ENCODE results near the gene MINDY2.

DNA sequence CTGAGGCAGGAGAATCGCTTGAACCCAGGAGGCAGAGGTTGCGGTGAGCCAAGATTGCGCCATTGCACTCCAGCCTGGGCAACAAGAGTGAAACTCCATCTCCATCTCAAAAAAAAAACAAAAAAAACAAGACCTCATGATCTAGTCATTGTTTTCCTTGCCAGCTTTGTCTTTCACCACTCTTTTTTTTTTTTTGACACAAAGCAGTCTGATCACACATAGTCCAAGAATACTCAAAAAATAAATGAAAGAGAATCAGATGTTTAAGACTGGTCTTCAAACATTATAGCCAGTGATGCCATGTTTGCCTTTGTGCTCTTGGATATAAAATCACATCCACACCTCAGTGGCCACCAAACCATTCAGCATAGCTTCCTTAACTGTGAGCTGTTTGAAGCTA is 15.8 kb upstream of the MINDY2 start:
- TF ChIP-seq, protein P1, sequence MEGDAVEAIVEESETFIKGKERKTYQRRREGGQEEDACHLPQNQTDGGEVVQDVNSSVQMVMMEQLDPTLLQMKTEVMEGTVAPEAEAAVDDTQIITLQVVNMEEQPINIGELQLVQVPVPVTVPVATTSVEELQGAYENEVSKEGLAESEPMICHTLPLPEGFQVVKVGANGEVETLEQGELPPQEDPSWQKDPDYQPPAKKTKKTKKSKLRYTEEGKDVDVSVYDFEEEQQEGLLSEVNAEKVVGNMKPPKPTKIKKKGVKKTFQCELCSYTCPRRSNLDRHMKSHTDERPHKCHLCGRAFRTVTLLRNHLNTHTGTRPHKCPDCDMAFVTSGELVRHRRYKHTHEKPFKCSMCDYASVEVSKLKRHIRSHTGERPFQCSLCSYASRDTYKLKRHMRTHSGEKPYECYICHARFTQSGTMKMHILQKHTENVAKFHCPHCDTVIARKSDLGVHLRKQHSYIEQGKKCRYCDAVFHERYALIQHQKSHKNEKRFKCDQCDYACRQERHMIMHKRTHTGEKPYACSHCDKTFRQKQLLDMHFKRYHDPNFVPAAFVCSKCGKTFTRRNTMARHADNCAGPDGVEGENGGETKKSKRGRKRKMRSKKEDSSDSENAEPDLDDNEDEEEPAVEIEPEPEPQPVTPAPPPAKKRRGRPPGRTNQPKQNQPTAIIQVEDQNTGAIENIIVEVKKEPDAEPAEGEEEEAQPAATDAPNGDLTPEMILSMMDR (IDR thresholded peaks at IDR 0.05): no peak
- TF ChIP-seq POLR2AphosphoS5 (IDR thresholded peaks at IDR 0.05; ENCODE audit: low read depth, low read length): no peak
